Osteocyte (in vitro differentiated cells): Measurements from ENCODE around the gene SP2. TPM values are rescaled to one million over a fixed set of nuclear protein-coding genes. Genes with fewer than 3 reads are reported as not detected.

Source experiments
- DNase-seq: peaks from one replicate; pipeline ENCODE4 v3.0.0; 2021; ENCODE audit warnings: mixed read lengths; ENCODE audit not compliant: unreplicated experiment; ENCODE audit errors: extremely low spot score
- H3K27ac Mint-ChIP-seq: one replicate; pipeline ENCODE4 v1.8.0; 2021; ENCODE audit warnings: mild to moderate bottlenecking, mixed read lengths; ENCODE audit not compliant: unreplicated experiment
- H3K27me3 Mint-ChIP-seq: one replicate; pipeline ENCODE4 v1.8.0; 2021; ENCODE audit warnings: mixed read lengths; ENCODE audit not compliant: unreplicated experiment
- H3K36me3 Mint-ChIP-seq: one replicate; pipeline ENCODE4 v1.8.0; 2021; ENCODE audit warnings: mixed read lengths; ENCODE audit not compliant: unreplicated experiment
- H3K4me1 Mint-ChIP-seq: one replicate; pipeline ENCODE4 v1.8.0; 2021; ENCODE audit warnings: mixed read lengths; ENCODE audit not compliant: unreplicated experiment
- H3K4me3 Mint-ChIP-seq: one replicate; pipeline ENCODE4 v1.8.0; 2021; ENCODE audit warnings: mild to moderate bottlenecking, moderate library complexity, mixed read lengths; ENCODE audit not compliant: unreplicated experiment
- H3K9me3 Mint-ChIP-seq: one replicate; pipeline ENCODE4 v1.8.0; 2021; ENCODE audit warnings: mixed read lengths; ENCODE audit not compliant: unreplicated experiment
- total RNA-seq: library from RNA; stranded (reverse); gene quantifications from 2 replicates; pipeline ENCODE4 v1.2.1, GENCODE V29; 2021
- TF ChIP-seq, protein P1 (sequence below): fragments of 200-600 bp; sonication (generic); IDR thresholded peaks from 2 replicates; pipeline ENCODE4 v1.5.0; 2021; ENCODE audit warnings: antibody characterized with exemption, mild to moderate bottlenecking, moderate library complexity

The SP2 gene
- total RNA-seq, 1 donor from 2014 or later: 19.9 TPM

DNA sequence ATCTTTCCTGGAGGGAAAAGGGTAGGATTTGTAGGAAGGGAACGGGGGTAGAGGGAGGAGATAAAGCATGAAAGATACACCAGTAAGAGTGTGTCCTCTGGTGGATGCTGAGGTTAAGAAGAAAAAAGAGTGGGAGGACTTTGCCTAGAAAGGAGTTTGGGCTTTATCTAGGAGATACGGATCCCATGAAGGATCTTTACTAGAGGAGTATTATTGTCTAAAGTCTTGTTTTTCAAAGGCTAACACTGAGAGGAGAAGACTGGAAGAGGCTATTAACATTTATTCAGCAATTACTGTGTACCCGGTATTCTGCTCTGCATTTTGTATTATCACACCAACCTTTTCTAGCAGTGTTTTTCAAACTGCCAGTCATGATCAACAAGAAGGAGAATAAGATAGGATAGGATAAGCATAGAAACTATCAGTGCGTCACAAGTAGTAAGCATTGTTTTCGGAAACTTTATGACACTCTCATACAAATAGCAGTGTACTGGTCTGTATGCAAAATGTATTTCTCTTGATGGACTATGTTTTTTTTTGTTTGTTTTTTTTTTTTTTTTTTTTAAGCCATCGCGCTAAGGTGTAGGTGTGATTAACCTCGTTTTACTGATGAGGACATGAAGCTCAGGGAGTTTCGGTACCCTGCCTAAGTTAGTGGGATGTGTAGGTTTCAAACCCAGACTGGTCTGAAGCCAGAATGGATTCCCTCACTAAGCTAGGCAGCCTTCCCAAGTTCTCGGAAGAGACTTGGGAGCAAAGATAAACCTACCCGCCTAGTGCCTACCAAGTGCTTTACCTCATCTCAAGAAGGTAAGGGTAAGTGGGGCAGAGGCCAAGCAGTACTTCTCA, 1.3 kb upstream of the SP2 start:
- H3K27ac Mint-ChIP-seq: peak overlapping the region; percentile 97
- peaks cover 3% of the 10 kb centered on the region for H3K36me3 Mint-ChIP-seq
- TF ChIP-seq, protein P1, sequence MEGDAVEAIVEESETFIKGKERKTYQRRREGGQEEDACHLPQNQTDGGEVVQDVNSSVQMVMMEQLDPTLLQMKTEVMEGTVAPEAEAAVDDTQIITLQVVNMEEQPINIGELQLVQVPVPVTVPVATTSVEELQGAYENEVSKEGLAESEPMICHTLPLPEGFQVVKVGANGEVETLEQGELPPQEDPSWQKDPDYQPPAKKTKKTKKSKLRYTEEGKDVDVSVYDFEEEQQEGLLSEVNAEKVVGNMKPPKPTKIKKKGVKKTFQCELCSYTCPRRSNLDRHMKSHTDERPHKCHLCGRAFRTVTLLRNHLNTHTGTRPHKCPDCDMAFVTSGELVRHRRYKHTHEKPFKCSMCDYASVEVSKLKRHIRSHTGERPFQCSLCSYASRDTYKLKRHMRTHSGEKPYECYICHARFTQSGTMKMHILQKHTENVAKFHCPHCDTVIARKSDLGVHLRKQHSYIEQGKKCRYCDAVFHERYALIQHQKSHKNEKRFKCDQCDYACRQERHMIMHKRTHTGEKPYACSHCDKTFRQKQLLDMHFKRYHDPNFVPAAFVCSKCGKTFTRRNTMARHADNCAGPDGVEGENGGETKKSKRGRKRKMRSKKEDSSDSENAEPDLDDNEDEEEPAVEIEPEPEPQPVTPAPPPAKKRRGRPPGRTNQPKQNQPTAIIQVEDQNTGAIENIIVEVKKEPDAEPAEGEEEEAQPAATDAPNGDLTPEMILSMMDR: no peak
- no peaks in the 10 kb centered on the region for H3K27me3 Mint-ChIP-seq
- peak overlapping the region; percentile 94 for H3K4me3 Mint-ChIP-seq
- no peak for DNase-seq
- H3K9me3 Mint-ChIP-seq: no peaks in the 10 kb centered on the region
- peaks cover 28% of the 10 kb centered on the region for H3K4me1 Mint-ChIP-seq

DNA sequence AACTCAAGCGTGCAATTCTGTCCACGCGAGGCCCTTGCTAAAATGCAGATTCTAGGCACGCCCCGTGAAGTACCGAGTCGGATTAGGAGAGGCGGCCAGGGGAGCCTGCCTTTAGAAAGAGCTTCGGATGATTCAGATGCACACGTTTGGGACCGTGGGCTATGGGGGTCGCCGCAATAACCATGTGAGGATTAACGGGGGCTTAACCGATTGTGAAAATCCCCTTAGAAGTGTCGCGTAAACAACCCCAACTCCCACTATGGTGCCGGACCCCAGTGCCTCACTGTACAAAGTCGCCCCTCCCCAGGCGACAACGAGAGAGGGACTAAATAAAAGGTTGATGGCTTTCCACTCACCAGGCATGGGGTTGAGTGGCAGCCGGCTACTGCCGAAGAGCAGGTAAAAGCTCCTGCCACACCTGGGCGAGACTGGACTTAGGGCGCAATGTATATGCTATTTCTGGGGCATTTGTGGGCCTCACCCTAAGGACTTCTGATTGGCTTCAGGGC, 635 bp upstream of the SP2 start:
- Mint-ChIP-seq H3K4me3 (peak overlapping the region; percentile 94), H3K4me1 (peaks cover 33% of the 10 kb centered on the region), H3K36me3 (peaks cover 3% of the 10 kb centered on the region), H3K27me3 (no peaks in the 10 kb centered on the region), H3K27ac (peak overlapping the region; percentile 97), H3K9me3 (no peaks in the 10 kb centered on the region)
- TF ChIP-seq, protein P1: no peak
- DNase-seq: no peak

DNA sequence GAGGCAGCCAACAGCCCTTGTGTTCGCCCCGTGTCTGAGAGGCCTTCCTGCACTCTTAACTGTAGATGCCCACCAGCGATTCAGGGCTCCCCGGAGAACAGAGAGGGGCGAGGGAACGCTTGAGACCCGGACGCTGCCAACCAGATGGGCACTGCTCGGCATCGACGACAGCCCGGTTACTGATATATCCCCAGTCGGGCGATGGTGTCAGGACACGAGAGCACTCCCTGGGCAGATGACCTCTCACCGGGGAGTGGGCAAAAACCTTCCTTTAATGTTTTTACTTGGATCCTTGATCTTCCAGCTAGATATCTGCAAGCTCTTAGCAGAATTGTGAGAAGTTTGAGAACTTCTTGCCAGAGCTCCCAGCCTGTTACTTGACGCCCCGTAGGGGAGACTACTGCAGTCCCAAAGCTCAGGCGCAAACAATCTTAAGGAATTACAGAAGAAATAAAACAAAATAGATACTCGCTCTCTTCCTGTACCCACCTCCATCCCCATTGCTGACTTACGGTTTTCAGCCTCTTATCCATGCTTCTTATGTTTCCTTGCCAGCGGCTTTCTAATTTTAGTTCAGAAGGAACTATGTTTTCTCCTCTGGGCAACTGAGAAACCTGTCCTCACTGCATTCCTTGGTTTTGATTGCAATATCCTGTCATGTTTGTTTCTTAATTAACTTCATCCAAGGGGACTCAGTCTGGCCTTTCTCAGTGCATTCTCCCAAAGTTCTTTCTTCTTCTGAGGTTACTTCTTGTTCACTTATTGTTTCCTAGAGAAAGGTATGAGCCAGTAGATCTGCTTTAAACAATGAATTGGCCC, 845 bp downstream of the SP2 start:
- Mint-ChIP-seq H3K27me3 (no peaks in the 10 kb centered on the region), H3K27ac (peak overlapping the region; percentile 94), H3K36me3 (peaks cover 3% of the 10 kb centered on the region), H3K9me3 (no peaks in the 10 kb centered on the region), H3K4me1 (peaks cover 40% of the 10 kb centered on the region), H3K4me3 (peak overlapping the region; percentile 94)
- TF ChIP-seq, protein P1: no peak
- DNase-seq: no peak

DNA sequence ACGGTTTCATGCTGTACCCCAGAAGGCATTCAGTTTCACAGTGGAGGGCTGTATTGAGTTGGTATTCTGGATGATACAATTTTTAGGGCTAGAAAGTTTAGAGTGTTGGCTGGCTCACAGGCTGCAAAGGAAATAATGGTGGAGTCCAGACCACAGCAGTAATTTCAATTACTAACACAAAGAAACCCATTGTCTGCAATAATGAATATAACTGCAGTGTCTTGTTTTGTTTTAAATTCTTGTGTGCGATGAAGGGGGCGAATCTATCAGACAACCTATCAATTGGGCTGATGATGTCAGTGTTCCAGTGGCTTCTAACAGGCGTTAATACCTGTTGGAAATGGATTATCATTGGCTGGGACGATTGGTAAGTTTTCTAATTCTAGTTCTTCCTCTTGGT, 1.5 kb downstream of the SP2 start:
- Mint-ChIP-seq H3K4me1 (peaks cover 46% of the 10 kb centered on the region), H3K36me3 (peaks cover 3% of the 10 kb centered on the region), H3K27me3 (no peaks in the 10 kb centered on the region), H3K9me3 (no peaks in the 10 kb centered on the region), H3K27ac (no peak overlapping the region), H3K4me3 (peak overlapping the region; percentile 94)
- DNase-seq: no peak
- TF ChIP-seq, protein P1: no peak

DNA sequence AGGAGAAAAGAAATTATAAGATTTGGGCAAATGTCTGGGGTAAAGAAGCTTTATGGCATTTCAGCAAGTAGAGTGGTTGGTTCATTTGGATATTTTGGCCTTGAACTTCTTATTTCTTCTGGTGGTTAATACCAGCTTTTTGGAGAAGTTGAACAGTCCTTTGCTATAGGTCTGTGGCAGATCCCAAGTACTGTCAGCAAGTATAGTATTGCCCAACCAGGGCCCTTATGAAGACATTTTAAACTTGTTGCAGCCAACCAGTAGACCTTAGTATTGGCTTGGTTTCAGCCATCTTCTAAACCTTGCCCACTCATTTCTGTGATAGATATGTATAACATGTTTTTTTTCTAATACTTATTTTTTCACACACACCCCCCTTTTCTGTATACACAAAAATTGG, 2.2 kb downstream of the SP2 start:
- Mint-ChIP-seq H3K36me3 (peaks cover 5% of the 10 kb centered on the region), H3K4me3 (no peak overlapping the region)

More for the DNA sequence above, 2.2 kb downstream of the SP2 start:
- TF ChIP-seq, protein P1: no peak
- H3K27me3 Mint-ChIP-seq: no peaks in the 10 kb centered on the region
- H3K4me1 Mint-ChIP-seq: peaks cover 47% of the 10 kb centered on the region
- no peak overlapping the region for H3K27ac Mint-ChIP-seq
- no peak for DNase-seq
- H3K9me3 Mint-ChIP-seq: no peaks in the 10 kb centered on the region
